GM12878 (cell line): ENCODE results near the gene HMGN4. TPM values are rescaled to one million over a fixed set of nuclear protein-coding genes. Genes with fewer than 3 reads are reported as not detected.

ENCODE experiments used
- ATAC-seq: fragments of 200-7000 bp; cut with Tn5 transposase; 3 replicates; pipeline ENCODE4 v1.9.1; 2020; ENCODE audit warnings: mild to moderate bottlenecking, moderate library complexity
- BruUV-seq: library from RNA; stranded (reverse); fragments of 400-500 nt; replicated peaks from 2 replicates; lab custom pipeline; 2021; lab: Mats Ljungman, UMichigan
- CTCF ChIA-PET: fragments of 300-600 bp; sonication (Branson Sonifier 250); formaldehyde crosslinking; extraction: SDS; loops from one replicate; lab custom pipeline; 2021; ENCODE audit warnings: inconsistent platforms; lab: Yijun Ruan, JAX
- POLR2A ChIA-PET: fragments of 350-600 bp; formaldehyde crosslinking; extraction: SDS; loops from one replicate; lab custom pipeline; 2021; ENCODE audit warnings: inconsistent platforms; lab: Charles Lee
- RAD21 ChIA-PET: fragments of 300-600 bp; sonication (Branson Sonifier 250); formaldehyde crosslinking; loops from one replicate; lab custom pipeline; 2023; ENCODE audit warnings: antibody characterized with exemption; ENCODE audit not compliant: unreplicated experiment; lab: Charles Lee
- SMC1A ChIA-PET: fragments of 300-600 bp; sonication (Branson Sonifier 250); formaldehyde crosslinking; loops from one replicate; lab custom pipeline; 2023; ENCODE audit not compliant: unreplicated experiment, uncharacterized antibody; lab: Charles Lee
- DNase-seq: peaks from one replicate; pipeline ENCODE4 v3.0.0-alpha.2; 2011; ENCODE audit warnings: low read depth, low spot score
- FAIRE-seq: peaks from 3 replicates; lab custom pipeline; 2011; peaks lifted over from hg19 to GRCh38; lab: Jason Lieb, UNC
- H2AFZ ChIP-seq: 2 replicates; pipeline ENCODE4 v1.6.0; 2011; ENCODE audit warnings: low read depth, low read length, control low read depth; ENCODE audit not compliant: control insufficient read depth
- H3K27ac ChIP-seq: 2 replicates; pipeline ENCODE4 v1.5.1; 2011; ENCODE audit warnings: control low read depth; ENCODE audit not compliant: control insufficient read depth, insufficient read depth
- H3K27me3 ChIP-seq, 2 experiments: replicated peaks in 1 of 2; 2 replicates each; pipeline versions ENCODE4 v1.6.0 to v1.6.1; 2011; ENCODE audit warnings: low read length in 1 of 2; ENCODE audit not compliant: control insufficient read depth in 2 of 2, insufficient read depth in 2 of 2
- H3K36me3 ChIP-seq, 2 experiments: 2 replicates each; pipeline ENCODE4 v1.5.1; 2011; ENCODE audit warnings: low read length in 1 of 2; ENCODE audit not compliant: control insufficient read depth in 2 of 2, insufficient read depth in 2 of 2
- H3K4me1 ChIP-seq: 2 replicates; pipeline ENCODE4 v1.6.1; 2011; ENCODE audit warnings: mild to moderate bottlenecking, low read length, moderate library complexity, mixed read lengths; ENCODE audit not compliant: control insufficient read depth, insufficient read depth
- H3K4me2 ChIP-seq: 2 replicates; pipeline ENCODE4 v1.6.0; 2011; ENCODE audit warnings: control low read depth; ENCODE audit not compliant: control insufficient read depth, insufficient read depth
- H3K4me3 ChIP-seq: fragments of 200-600 bp; sonication (generic); 2 replicates; pipeline ENCODE4 v1.5.1; 2016
- H3K79me2 ChIP-seq: 2 replicates; pipeline ENCODE4 v1.6.0; 2011; ENCODE audit warnings: low read length; ENCODE audit not compliant: control insufficient read depth, insufficient read depth
- H3K9ac ChIP-seq: 2 replicates; pipeline ENCODE4 v1.8.0; 2011; ENCODE audit warnings: low read length, control low read depth, mixed read lengths; ENCODE audit not compliant: control insufficient read depth, insufficient read depth
- H3K9me3 ChIP-seq: replicated peaks from 3 replicates; pipeline ENCODE4 v1.5.1; 2011; ENCODE audit warnings: mild to moderate bottlenecking, low read length; ENCODE audit not compliant: control insufficient read depth, insufficient read depth
- H4K20me1 ChIP-seq: 2 replicates; pipeline ENCODE4 v1.6.0; 2011; ENCODE audit not compliant: control insufficient read depth, insufficient read depth
- BRCA1 ChIP-seq: IDR thresholded peaks from 2 replicates; pipeline ENCODE4 v1.6.1; 2011; ENCODE audit warnings: low read depth, low read length, improper control_type of control experiment
- CTCF ChIP-seq, 3 experiments: IDR thresholded peaks in 2 of 3; conservative IDR thresholded peaks in 1 of 3; 2 replicates each; pipeline ENCODE4 v1.5.1; 2011; ENCODE audit warnings: low read depth in 3 of 3, low read length in 3 of 3, mild to moderate bottlenecking in 3 of 3, control low read depth in 2 of 3, moderate library complexity in 2 of 3, inconsistent platforms in 1 of 3, mixed read lengths in 1 of 3; ENCODE audit not compliant: control insufficient read depth in 2 of 3, insufficient read depth in 1 of 3; ENCODE audit errors: extremely low read depth in 1 of 3
- POLR2AphosphoS2 ChIP-seq: IDR thresholded peaks from 2 replicates; pipeline ENCODE4 v1.6.1; 2011; ENCODE audit warnings: low read depth, mild to moderate bottlenecking, low read length, improper control_type of control experiment, moderate library complexity
- RAD21 ChIP-seq: IDR thresholded peaks from 2 replicates; pipeline ENCODE4 v1.6.1; 2011; ENCODE audit warnings: mild to moderate bottlenecking, low read depth, low read length, moderate library complexity; ENCODE audit not compliant: insufficient read depth
- ZBTB40 ChIP-seq: fragments of 450-650 bp; IDR thresholded peaks from 2 replicates; pipeline ENCODE4 v1.6.1; 2016; ENCODE audit warnings: mild to moderate bottlenecking, moderate library complexity, borderline replicate concordance
- ZNF592 ChIP-seq: fragments of 450-650 bp; IDR thresholded peaks from 2 replicates; pipeline ENCODE4 v1.6.1; 2017; ENCODE audit warnings: mild to moderate bottlenecking, moderate library complexity
- WGBS: methylation state at CpG from one replicate; pipeline ENCODE4 v1.1.6; 2016; ENCODE audit warnings: low lambda C conversion rate; ENCODE audit not compliant: insufficient replicate concordance, insufficient coverage; ENCODE audit errors: missing lambda C conversion rate; 5-methylcytosine and 5-hydroxymethylcytosine counted together
- in situ Hi-C: fragments of 300-500 bp; cut with MboI; formaldehyde crosslinking; loops from 9 replicates; pipeline ENCODE4 v1.14.3; 2018; ENCODE audit warnings: mixed read lengths
- intact Hi-C: fragments of 100-400 bp; cut with micrococcal nuclease; formaldehyde crosslinking; loops from one replicate; pipeline ENCODE4 v1.14.2; 2022; ENCODE audit not compliant: unreplicated experiment
- polyA plus RNA-seq, 11 experiments: library from polyadenylated mRNA; depleted of rRNA in 4 of 11; unstranded in 6 of 11; stranded (reverse) in 5 of 11; fragments of >200 nt; fragmentation: Nextera tagmentation in 4 of 11; fragmentation: Illumina TruSeq in 1 of 11; extraction: Ambion mirVana in 4 of 11; extraction: Trizol in 1 of 11; gene quantifications; 1 replicate in 1 of 11; 2 replicates in 10 of 11; pipeline versions ENCODE4 v1.2.1 to v1.2.3, GENCODE V29; 2011 to 2016; ENCODE audit warnings: inconsistent platforms in 2 of 11, missing spikeins in 2 of 11, low read depth in 1 of 11
- total RNA-seq, 4 experiments: library from RNA; depleted of rRNA in 3 of 4; stranded (reverse); fragments of >200 nt in 3 of 4; fragmentation: Illumina TruSeq in 1 of 4; extraction: Trizol in 1 of 4; gene quantifications; 2 replicates each; pipeline versions ENCODE4 v1.2.1 to v1.2.3, GENCODE V29; 2013 to 2021

Gene HMGN4
- total and polyA plus RNA-seq, 10 of the 15 experiments (the other 5 are each of a cell fraction or from before 2014, with no cell fraction given), result 26.7 to 99.1 (median 76.7) TPM

DNA sequence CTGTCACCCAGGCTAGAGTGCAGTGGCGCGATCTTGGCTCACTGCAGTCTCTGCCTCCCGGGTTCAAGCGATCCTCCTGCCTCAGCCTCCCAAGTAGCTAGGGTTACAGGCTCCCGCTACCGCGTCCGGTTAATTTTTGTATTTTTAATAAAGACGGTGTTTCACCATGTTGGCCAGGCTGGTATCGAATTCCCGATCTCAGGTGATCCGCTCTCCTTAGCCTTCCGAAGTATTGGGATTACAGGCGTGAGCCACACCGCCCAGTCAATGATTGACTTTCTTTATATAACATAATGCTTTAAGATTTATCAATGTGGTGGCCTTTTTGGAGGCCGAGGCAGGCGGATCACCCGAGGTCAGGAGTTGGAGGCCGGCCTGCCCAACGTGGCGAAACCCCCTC lies 50.8 kb downstream of the HMGN4 start (continued):
- TF ChIP-seq ZBTB40 (no peak), POLR2AphosphoS2 (no peak), BRCA1 (no peak)
- TF ChIP-seq, all 136 proteins: peak for 0

DNA sequence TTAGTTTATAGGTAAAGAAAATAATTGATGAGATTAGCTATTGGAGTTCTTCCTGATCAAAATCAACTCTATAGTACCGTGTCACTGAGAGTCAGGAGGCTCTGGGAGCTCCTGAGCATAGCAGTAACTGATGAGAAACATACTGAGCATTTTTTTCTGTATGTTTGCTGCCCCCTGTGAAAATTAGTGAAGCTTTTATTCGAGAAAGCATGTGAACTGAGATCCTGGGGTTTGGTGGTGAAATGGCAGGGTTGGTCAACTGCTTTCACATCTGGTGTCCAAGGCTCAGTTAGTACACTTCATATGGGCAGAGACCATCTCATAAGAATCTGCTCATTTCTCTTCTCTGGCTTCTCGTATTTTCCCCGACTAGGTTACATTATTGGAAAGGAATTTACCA lies 54.5 kb downstream of the HMGN4 start:
- WGBS, result 29% methylated on average over 4 of the region's 4 CpGs
- no peak for ATAC-seq
- CTCF ChIA-PET, result interaction anchor here (1.2 to 8.7 kb wide), 5 partner anchors 15 to 502 kb away, joined by 3 to 267 read pairs (median 7); no protein-coding TSS in a partner anchor
- Histone ChIP-seq H3K4me1 (peaks cover 2% of the 10 kb centered on the region), H4K20me1 (no peaks in the 10 kb centered on the region), H3K27me3 (no peaks in the 10 kb centered on the region), H3K4me2 (no peak overlapping the region), H3K79me2 (peaks cover 10% of the 10 kb centered on the region), H2AFZ (no peak overlapping the region), H3K9ac (no peak overlapping the region), H3K27ac (no peak overlapping the region), H3K4me3 (no peak overlapping the region), H3K9me3 (no peaks in the 10 kb centered on the region), H3K36me3 (no peaks in the 10 kb centered on the region)
- POLR2A ChIA-PET, result interaction anchor here (2.5 kb wide), 1 partner anchor 15 kb away, joined by 8 read pairs; no protein-coding TSS in a partner anchor
- RAD21 ChIA-PET, result interaction anchor here (1.6 to 3.4 kb wide), 5 partner anchors 16 to 417 kb away, joined by 4 to 16 read pairs (median 5); no protein-coding TSS in a partner anchor
- no peak for DNase-seq
- SMC1A ChIA-PET, result interaction anchor here (1.1 to 8.3 kb wide), 4 partner anchors 16 to 68 kb away, joined by 3 to 170 read pairs (median 17); no protein-coding TSS in a partner anchor
- FAIRE-seq, result peak; percentile 27
- in situ Hi-C loops, result no loop called here
- intact Hi-C loops, result loop anchor here (10.0 kb wide), 1 partner anchor 418 kb away; no protein-coding TSS in a partner anchor
- peak in 2 of 3 experiments; percentile 2 to 29; a peak in 2 of 6 replicates for TF ChIP-seq CTCF (IDR thresholded peaks at IDR 0.05 in 2 of 3, conservative IDR thresholded peaks at IDR 0.05 in 1 of 3; ENCODE audit: control insufficient read depth in 2 of 3, extremely low read depth in 1 of 3, insufficient read depth in 1 of 3, low read depth in 3 of 3, low read length in 3 of 3)
- 0 out of 2 replicates have a peak, but pooled peaks have one; percentile 10 for TF ChIP-seq RAD21
- TF ChIP-seq ZNF592, result no peak
- BruUV-seq, result no TSS peak
